Stimulated activated CD4-positive, alpha-beta T cell treated with anti-CD3 and anti-CD28 coated beads, Interleukin-4, amount 100 ng/mL, for 4 hours (primary cell): ENCODE measurements around the gene ZIC4.

Experiments
- DNase-seq, 2 experiments: peaks; one replicate each; pipeline ENCODE4 v3.0.0-alpha.2; 2020

The ZIC4 gene

GRCh38 chr3:147404800-147405230 lies 1.5 kb downstream of the ZIC4 start:
- DNase-seq: no peak

GRCh38 chr3:147404000-147404799 lies 2.1 kb downstream of the ZIC4 start:
- no peak for DNase-seq

- no peak for DNase-seq
Observed at GRCh38 chr3:147403511-147403910, 2.8 kb downstream of the ZIC4 start.

GRCh38 chr3:147402159-147402558 lies 4.2 kb downstream of the ZIC4 start:
- DNase-seq: no peak

- DNase-seq: no peak
Observed at GRCh38 chr3:147401421-147401820, 4.9 kb downstream of the ZIC4 start.

GRCh38 chr3:147400999-147401398 lies 5.3 kb downstream of the ZIC4 start:
- no peak for DNase-seq

- DNase-seq: no peak
Observed at GRCh38 chr3:147400111-147400510, 6.2 kb downstream of the ZIC4 start.

- no peak for DNase-seq
Observed at GRCh38 chr3:147398813-147399534, 7.4 kb downstream of the ZIC4 start.

- DNase-seq: no peak
Observed at GRCh38 chr3:147397875-147398812, 8.2 kb downstream of the ZIC4 start.

GRCh38 chr3:147397155-147397874 lies 9.0 kb downstream of the ZIC4 start:
- DNase-seq: no peak

GRCh38 chr3:147396712-147397046 lies 9.7 kb downstream of the ZIC4 start:
- DNase-seq: no peak

- no peak for DNase-seq
Observed at GRCh38 chr3:147395899-147396711, 10.2 kb downstream of the ZIC4 start.

- no peak for DNase-seq
Observed at GRCh38 chr3:147394884-147395225, 11.5 kb downstream of the ZIC4 start.

GRCh38 chr3:147393943-147394883 lies 12.1 kb downstream of the ZIC4 start:
- no peak for DNase-seq

- DNase-seq: no peak
Observed at GRCh38 chr3:147393261-147393942, 12.9 kb downstream of the ZIC4 start.

- DNase-seq: no peak
Observed at GRCh38 chr3:147392625-147392946, 13.8 kb downstream of the ZIC4 start.

- no peak for DNase-seq
Observed at GRCh38 chr3:147391781-147392624, 14.3 kb downstream of the ZIC4 start.

- DNase-seq: no peak
Observed at GRCh38 chr3:147390589-147391569, 15.5 kb downstream of the ZIC4 start.
